Body of pancreas (tissue), 4 donors: ENCODE data around the gene CORIN.

Source experiments
- POLR2A ChIP-seq, 3 donors: fragments of 450-650 bp; IDR thresholded peaks; one replicate each; pipeline ENCODE4 v1.6.1; 2016; ENCODE audit warnings: antibody characterized with exemption in 3 of 3, mild to moderate bottlenecking in 2 of 3
- TF ChIP-seq, protein P1 (sequence below), 7 experiments: fragments of 450-650 bp in 4 of 7; fragments of 200-600 bp in 3 of 7; sonication (generic) in 3 of 7; IDR thresholded peaks; one replicate each; pipeline ENCODE4 v1.5.1; 2016 to 2019; ENCODE audit warnings: antibody characterized with exemption in 7 of 7

DNA sequence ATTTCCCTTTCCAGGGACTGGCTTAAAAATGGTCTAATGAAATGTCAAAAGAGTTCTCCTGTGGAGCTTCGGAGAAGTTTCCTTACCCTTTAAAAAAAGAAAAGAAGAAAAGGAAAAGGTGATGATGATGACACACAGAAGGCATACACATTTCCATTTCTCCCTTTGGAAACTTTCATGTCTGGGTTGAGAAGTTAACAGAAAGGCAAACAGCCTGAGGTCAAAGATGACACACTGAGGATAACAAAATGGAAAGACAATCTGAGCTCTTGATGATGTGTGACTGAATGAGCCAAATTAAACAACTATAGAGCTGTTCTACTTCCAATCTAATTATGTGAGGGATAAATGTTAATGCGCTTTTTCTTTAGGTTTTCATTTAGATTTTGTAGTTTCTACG lies 44.4 kb upstream of the CORIN start:
- TF ChIP-seq, protein P1, sequence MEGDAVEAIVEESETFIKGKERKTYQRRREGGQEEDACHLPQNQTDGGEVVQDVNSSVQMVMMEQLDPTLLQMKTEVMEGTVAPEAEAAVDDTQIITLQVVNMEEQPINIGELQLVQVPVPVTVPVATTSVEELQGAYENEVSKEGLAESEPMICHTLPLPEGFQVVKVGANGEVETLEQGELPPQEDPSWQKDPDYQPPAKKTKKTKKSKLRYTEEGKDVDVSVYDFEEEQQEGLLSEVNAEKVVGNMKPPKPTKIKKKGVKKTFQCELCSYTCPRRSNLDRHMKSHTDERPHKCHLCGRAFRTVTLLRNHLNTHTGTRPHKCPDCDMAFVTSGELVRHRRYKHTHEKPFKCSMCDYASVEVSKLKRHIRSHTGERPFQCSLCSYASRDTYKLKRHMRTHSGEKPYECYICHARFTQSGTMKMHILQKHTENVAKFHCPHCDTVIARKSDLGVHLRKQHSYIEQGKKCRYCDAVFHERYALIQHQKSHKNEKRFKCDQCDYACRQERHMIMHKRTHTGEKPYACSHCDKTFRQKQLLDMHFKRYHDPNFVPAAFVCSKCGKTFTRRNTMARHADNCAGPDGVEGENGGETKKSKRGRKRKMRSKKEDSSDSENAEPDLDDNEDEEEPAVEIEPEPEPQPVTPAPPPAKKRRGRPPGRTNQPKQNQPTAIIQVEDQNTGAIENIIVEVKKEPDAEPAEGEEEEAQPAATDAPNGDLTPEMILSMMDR (IDR thresholded peaks at IDR 0.05), result no peak
- no peak for TF ChIP-seq POLR2A (IDR thresholded peaks at IDR 0.05)
